OCI-LY1 (cell line): ENCODE results near the gene AGBL3.

Experiments used
- CTCF ChIP-seq: fragments of 200-600 bp; sonication (generic), shearing (Covaris generic); IDR thresholded peaks from 2 replicates; pipeline ENCODE4 v1.5.1; 2017; ENCODE audit warnings: mild to moderate bottlenecking, antibody characterized with exemption, low read length, moderate library complexity, mixed read lengths
- EZH2 ChIP-seq: fragments of 200-600 bp; sonication (generic), shearing (Covaris generic); IDR thresholded peaks from 2 replicates; pipeline ENCODE4 v1.8.0; 2017; ENCODE audit warnings: borderline replicate concordance, mixed run types, mild to moderate bottlenecking, antibody characterized with exemption, low read length, moderate library complexity, mixed read lengths

- TF ChIP-seq CTCF (peak; percentile 68), EZH2 (no peak)
Measured at GRCh38 chr7:134943785-134944400, 42.4 kb upstream of the AGBL3 start.
